Right renal cortex interstitium (tissue), 3 donors: ENCODE measurements around the gene RPP30. TPM values are rescaled to one million over a fixed set of nuclear protein-coding genes. Genes with fewer than 3 reads are reported as not detected.

Source experiments
- DNase-seq, 3 donors: peaks; one replicate each; pipeline ENCODE4 v3.0.0-alpha.2; 2013; ENCODE audit warnings: low read depth in 3 of 3, low spot score in 2 of 3
- polyA plus RNA-seq, 3 donors: library from polyadenylated mRNA; unstranded; fragments of 120-200 nt; gene quantifications; one replicate each; pipeline ENCODE4 v1.2.1, GENCODE V29; 2013; ENCODE audit not compliant: insufficient read length in 3 of 3

Gene RPP30
- 10 to 100 TPM; 52.1 to 59.6 (median 56.1) TPM for polyA plus RNA-seq

DNA sequence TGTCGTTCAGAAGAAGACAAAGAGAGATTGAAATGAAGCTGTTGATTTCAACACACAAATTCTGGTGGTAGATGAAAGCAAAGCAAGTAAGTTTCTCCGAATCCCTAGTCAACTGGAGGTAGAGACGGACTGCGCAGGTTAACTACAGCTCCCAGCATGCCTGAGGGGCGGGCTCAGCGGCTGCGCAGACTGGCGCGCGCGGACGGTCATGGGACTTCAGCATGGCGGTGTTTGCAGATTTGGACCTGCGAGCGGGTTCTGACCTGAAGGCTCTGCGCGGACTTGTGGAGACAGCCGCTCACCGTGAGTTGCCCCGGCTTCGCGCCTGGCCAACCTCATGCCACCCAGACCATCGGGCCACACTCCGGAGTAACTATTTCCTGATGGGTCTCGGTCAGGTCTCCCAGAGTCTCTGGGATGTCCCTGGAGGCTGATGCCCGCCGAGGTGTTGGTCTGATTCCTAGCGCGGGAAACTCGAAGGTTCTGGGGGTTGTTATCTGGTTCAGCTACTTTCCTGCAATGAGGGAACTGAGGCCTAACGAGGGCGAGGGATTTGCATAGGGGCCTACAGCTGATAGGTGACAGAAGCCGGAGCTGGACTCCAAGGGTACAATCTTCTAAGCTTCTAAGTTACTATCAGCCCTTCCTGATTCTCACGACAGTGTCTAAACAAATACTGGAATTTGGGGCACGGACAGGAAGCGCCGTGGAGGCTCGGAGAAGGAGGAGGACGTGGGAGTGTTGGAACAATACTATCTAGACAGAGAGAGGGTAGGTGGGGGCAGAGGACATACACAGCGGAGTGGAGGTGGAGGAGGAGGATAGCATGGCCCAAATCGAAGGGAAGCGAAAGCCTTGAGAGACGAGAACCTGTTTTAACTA is at the start of gene RPP30:
RPP30 (plus strand) TSS at position 209 of the 882 bp plus-strand sequence; CDS start at position 222, 13 bp downstream.
- DNase-seq, result peak in 2 of 3 donors; percentile 62 to 66

DNA sequence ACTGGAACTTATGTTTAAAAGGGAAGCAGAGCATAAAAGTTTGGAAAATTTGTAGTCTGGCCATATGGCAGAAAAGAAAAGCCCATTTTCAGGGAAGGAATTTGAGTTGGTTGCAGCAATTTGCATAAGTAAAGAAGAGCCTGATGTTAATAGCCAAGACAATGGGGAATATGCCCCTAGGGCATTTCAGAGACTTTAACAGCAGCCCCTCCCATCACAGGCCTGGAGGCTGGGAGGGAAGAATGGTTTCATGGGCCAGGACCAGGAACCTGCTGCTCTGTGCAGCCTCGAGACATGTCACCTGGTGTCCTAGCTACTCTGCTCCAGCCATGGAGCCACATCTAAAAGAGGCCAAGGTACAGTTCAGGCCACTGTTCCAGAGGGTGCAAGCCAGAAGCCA is 49.3 kb upstream of the RPP30 start:
- DNase-seq, result no peak

- DNase-seq, result no peak
Observed at GRCh38 chr10:90832111-90832510, 39.7 kb upstream of the RPP30 start.

DNA sequence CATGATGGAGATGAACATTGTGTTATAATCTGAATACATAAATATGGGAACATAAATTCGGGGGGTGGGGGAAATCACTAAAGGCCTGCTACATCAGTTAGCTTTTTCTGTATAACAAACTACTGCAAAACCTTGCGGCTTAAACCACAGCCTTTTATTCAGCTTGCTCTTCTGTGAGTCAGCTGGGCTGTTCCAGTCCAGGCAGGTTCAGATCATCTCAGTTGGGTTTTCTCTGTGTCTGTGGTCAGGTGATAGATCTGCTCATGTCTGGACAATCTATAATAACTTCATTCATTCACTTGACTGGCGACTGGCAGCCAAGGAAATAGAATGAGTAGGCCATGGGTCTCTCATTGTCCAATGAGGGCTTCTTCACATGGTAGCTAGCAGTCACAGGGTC is 37.4 kb upstream of the RPP30 start:
- no peak for DNase-seq

- no peak for DNase-seq
Observed at GRCh38 chr10:90837486-90837885, 34.3 kb upstream of the RPP30 start.

- no peak for DNase-seq
Observed at GRCh38 chr10:90842725-90843124, 29.0 kb upstream of the RPP30 start.

GRCh38 chr10:90845726-90846125 is 26.0 kb upstream of the RPP30 start:
- DNase-seq, result no peak

GRCh38 chr10:90846746-90847145 is 25.0 kb upstream of the RPP30 start:
- DNase-seq, result no peak

DNA sequence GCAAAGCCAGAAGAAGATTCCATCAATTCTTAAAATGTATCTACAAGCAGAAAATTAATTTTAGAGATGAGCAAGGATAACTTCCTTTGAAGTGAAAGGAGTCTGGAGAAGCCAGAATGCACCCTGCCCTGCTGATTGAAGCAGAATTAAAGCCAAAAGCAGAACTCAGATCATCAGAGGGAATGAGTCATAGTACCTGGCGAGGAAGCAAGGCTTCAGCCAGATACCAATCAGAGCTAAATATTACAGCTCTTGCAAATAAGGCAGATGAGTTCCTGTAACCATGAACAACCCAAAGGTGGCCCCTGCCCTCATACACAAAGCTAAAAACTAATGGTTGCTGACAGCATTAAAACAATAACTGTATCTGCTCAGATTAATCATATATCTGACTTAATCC is 24.3 kb upstream of the RPP30 start:
- no peak for DNase-seq

DNA sequence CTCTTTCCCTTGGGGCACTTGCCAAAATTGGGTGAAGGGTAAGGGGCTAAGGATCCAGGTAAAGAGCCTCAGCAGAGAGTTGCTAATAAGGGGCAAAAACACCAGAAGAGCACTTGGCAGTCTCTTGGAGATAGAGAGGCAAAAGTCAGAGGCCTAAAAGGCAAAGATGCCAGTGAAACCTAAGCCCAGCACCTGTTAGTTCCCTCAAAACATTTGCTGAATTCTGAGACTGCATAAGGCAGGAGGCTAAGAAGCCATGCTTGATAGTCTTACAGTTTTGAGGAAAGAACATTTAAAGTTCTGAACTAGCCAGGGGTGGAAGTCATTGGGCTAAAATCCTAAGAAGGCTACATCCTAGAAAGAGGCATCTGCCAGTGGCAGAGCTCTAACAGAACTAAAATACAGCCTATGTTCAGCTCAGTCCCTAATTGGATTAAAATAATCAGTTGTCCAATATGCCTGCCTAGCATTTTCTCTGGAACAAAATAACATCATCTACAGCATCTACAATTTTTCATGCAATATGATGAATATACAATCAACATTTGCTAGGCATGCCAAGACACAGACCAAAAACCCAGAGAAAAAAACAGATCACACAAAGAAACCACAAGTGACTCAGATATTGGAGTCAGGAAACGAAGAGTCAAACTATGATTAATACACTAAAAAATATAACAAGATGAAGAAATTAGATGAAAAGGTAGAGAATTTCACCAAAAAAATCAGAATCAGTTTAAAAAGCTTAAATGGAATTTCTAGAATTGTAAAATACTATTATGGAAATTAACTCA is 21.6 kb upstream of the RPP30 start:
- DNase-seq, result no peak

- DNase-seq, result no peak
Observed at GRCh38 chr10:90855126-90855525, 16.6 kb upstream of the RPP30 start.

- DNase-seq, result no peak
Observed at GRCh38 chr10:90856261-90856660, 15.5 kb upstream of the RPP30 start.

DNA sequence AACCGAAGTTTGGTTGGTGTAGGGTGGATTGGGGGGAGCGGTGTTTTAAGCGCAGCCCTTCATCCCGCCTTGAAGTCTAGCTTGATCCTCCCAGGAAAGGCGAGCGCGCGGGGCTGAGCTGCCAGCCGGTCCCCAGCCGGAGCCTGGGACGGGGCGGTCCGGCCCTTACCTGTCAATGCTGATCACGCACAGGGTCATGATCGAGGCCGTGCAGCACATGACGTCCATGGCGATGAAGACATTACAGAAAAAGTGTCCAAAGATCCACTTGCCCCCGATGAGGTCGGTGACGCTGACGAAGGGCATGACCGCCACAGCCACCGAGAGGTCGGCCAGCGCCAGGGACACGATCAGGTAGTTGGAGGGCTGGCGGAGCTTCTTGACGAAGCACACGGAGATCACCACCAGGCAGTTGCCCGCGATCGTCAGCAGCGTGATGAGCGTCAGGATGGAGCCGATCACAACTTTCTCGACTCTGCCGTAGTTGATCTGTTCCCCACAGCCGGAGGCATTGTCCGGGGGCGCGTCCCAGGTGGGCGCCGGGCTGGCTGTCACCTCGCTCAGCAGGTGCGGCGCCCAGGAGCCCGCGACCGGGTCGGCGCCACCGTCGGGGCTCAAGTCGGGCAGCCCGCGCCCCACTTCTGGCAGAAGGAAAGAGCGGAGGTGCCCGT is 14.7 kb upstream of the RPP30 start:
- DNase-seq, result no peak

GRCh38 chr10:90857635-90858460 is 13.9 kb upstream of the RPP30 start, which contains the start of gene HTR7:
TSS of gene HTR7 (minus strand) at chr10:90858039. CDS start at chr10:90857671, 368 bp downstream.
- DNase-seq, result peak in 1 of 3 donors; percentile 29

- DNase-seq, result no peak
Observed at GRCh38 chr10:90858461-90858968, 13.3 kb upstream of the RPP30 start.

DNA sequence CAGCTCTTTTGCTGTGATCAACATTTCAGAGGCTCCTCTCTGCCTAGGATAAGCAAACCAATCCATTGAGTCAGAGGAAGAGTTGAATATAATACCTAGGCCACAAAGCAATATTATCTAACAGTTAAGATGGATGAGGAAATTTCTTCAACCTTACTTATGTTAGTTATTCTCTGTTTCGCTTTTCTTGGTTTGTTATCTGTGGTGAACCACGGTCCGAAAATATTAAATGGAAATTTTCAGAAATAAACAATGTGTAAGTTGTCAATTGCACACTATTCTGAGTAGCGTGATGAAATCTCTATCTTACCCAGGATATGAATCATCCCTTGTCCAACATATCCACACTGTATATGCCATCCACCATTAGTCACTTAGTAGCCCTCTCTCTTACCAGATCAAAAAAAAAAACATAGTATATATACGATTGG is 12.4 kb upstream of the RPP30 start:
- no peak for DNase-seq

DNA sequence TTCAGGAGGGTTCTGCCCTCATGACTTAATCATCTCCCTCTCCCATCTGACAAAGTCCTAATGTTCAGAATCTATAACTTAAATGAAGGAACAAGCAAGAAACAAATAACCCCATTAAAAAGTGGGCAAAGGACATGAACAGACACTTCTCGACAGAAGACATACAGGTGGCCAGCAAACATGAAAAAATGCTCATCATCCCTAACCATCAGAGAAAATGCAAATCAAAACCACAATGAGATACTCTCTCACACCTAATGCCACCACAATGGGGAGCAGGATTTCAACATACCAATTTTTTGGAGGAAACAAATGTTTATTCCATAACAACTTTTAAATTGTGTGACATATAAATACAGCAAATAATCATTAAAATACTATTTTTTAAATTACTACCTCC is 11.0 kb upstream of the RPP30 start:
- no peak for DNase-seq

- no peak for DNase-seq
Observed at GRCh38 chr10:90862908-90863514, 8.8 kb upstream of the RPP30 start.

DNA sequence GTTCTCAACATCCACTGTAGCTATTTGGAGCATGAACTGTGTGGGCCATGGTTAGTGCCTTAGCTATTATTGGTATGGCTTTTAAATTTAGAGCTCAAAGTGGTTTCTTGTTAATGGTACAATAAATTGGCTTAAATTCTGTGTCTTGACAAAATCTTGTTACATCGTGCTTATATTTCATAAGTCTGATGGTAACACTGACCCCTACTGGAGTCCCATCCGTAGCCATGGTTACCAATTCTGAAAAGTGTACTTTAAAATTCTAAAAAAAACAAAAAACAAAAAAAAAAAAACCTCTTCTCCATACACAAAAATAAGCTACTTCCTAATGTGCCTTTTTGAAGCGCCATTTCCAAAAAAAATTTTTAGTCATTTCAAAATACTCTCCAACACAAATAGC is 6.4 kb upstream of the RPP30 start:
- no peak for DNase-seq
